Measurements from ENCODE around the gene SMARCAL1. TPM values are rescaled to one million over a fixed set of nuclear protein-coding genes. Genes with fewer than 3 reads are reported as not detected.

SMARCAL1 gene
- total and polyA plus RNA-seq, 2 of the 13 experiments (the other 11 are each of a cell fraction or from before 2014, with no cell fraction given) = 12.7 to 21.3 TPM

GRCh38 chr2:216491793-216492596, 79.7 kb downstream of the SMARCAL1 start (continued):
- TF ChIP-seq TIGD3 (CRISPR knock-in tag; IDR thresholded peaks at IDR 0.05; ENCODE audit: borderline replicate concordance) (no peak), ZHX2 (IDR thresholded peaks at IDR 0.05; ENCODE audit: low read depth) (no peak), ZHX2 (CRISPR knock-in tag; IDR thresholded peaks at IDR 0.05; ENCODE audit: borderline replicate concordance) (no peak), THRA (CRISPR knock-in tag; IDR thresholded peaks at IDR 0.05; ENCODE audit: borderline replicate concordance) (no peak), ZNF44 (CRISPR knock-in tag; IDR thresholded peaks at IDR 0.05) (0 out of 2 replicates have a peak, but pooled peaks have one; percentile 56), HBP1 (CRISPR knock-in tag; IDR thresholded peaks at IDR 0.05; ENCODE audit: low read depth) (no peak), NFYB (CRISPR knock-in tag; IDR thresholded peaks at IDR 0.05) (peak; percentile 46), PAXIP1 (CRISPR knock-in tag; conservative IDR thresholded peaks at IDR 0.05) (0 out of 2 replicates have a peak, but pooled peaks have one; percentile 17), KLF11 (CRISPR knock-in tag; IDR thresholded peaks at IDR 0.05) (no peak), NFIC (IDR thresholded peaks at IDR 0.05; ENCODE audit: low read length) (no peak), ATF1 (CRISPR knock-in tag; IDR thresholded peaks at IDR 0.05) (0 out of 2 replicates have a peak, but pooled peaks have one; percentile 19), MXD3 (CRISPR knock-in tag; IDR thresholded peaks at IDR 0.05) (no peak)
